ENCODE results near the gene FADS3.

Gene FADS3

DNA sequence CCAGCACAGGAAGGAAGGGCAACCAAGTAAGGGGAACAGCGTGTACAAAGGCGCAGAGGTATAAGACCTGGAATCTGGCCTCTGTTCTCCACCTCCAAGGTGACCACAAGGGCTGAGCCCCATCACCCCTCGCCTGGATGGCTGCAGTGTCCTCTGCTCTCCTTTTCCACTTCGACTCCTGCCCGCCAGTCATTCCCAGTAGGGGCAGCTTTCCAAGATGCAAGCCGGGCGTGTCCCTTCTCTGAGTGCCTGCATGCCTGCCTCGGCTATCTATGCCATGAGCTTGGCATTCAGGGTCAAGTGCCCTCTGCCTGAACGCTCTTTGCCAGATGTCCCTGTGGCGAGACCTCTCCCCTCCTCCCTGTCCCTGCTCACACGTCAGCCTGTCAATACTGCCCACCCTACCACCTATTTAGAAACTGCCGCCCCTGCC lies 17.0 kb downstream of the FADS3 start:
- no peak for DNase-seq

DNA sequence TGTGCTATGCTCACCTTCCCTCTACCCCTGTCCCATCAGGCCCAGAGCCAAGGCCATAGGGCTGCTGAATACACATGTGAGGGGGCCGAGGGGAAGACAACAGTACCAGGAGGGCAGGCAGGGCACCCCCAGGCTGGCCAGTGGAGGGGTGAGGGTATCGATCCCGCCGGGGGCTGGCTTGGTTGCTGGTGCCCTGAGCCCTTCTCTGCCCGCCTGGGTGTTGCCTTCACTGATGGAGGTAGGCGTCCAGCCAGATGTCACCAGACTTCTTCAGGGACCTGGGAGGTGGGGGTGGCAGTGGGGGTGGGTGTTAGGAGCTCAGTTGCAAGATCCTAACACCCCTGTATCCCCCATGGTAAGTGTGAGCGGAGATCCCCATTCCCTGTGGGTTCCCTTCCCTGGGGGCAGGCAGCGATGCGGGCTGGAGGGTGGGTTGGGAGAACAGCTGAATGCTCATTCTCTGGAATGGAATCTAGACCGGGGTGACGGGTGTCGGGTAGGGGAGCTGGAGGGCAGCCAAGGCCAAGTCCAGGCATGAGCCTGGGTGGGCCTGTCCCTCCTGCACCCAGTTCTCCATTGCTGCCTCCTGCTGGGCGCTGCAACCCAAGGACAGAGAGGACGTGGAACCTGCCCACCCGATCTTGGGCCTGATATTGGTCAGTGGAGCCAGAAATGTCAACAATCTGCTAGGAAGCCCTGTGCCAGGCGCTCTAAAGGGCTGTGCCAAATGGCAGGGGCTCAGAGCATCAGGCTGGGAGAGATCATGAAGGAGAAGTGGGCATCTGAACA lies 17.6 kb downstream of the FADS3 start:
- no peak for DNase-seq

DNA sequence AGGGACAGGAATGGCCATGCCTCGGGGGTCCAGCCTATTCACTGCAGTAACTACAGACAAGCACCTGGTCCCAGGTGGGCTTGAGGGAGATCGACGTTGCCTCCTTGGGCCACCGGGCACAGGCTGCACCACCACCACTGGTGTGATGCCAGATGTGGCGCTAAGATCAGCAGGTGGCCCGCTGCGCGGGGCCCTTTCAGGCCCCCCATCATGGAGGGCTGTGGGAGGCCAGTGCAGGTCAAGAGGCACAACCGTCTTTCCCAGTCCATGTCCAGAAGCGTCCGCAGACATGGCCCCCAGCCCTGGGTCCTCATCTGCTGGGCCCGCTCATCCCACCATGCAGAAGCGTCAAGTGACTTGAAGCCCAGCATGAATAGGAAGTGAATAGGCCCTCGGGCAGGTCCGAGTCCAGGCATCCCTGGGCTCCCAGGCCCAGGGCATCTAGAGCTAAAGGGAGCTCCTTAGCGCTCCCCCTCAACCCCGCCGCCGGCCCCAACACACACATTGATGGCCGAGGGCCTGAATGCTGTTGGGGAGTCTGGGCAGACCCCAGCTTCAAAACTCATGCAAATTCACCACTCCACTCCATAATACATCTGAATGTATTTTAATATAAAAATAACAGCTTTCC lies 18.3 kb downstream of the FADS3 start:
- no peak for DNase-seq

DNA sequence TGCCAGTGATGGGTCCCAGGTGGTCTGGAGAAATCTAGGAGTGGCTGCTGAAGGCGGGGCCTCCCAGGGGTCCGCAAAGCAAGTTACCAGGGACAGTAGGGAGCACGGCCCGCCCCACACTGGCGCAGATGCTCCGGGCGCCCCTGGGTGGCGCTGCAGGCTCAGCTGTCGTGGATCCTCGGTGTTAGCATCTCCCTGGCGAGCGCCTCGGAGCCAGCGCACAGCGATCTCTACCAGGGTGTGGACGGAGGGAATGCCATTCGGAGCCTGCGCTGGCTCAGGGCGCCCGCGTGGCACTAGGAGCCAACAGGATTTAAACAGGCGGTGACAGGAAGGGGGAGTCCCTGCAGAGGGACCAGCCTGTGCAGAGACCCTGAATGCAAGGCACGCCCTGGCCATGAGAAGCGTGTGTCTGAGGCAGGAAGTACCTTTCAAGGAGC lies 20.2 kb downstream of the FADS3 start:
- DNase-seq, result peak; percentile 35

DNA sequence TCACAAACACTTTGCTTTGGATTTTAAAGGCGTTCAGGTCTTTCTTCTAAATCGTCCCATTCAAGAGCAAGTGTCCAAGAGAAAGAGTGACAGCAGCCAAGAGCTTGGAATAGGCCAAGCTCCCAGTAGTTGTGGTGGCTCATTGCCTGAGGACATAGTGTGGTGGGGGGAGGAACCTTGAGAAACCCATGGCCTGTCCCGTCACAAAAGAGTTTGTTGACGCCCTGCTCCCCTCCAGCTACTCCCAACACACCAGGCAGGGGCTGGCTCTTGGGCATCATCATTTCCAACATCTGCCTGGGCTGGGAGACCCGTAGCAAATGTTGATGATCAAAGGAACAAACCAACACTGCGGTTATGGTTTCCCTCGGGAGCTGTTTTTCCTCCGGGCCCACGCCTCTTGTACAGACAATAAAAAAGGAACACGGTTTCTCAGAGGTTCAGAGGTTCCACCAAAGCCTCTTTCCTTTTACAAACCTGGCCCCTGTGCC lies 20.8 kb downstream of the FADS3 start:
- DNase-seq, result no peak

DNA sequence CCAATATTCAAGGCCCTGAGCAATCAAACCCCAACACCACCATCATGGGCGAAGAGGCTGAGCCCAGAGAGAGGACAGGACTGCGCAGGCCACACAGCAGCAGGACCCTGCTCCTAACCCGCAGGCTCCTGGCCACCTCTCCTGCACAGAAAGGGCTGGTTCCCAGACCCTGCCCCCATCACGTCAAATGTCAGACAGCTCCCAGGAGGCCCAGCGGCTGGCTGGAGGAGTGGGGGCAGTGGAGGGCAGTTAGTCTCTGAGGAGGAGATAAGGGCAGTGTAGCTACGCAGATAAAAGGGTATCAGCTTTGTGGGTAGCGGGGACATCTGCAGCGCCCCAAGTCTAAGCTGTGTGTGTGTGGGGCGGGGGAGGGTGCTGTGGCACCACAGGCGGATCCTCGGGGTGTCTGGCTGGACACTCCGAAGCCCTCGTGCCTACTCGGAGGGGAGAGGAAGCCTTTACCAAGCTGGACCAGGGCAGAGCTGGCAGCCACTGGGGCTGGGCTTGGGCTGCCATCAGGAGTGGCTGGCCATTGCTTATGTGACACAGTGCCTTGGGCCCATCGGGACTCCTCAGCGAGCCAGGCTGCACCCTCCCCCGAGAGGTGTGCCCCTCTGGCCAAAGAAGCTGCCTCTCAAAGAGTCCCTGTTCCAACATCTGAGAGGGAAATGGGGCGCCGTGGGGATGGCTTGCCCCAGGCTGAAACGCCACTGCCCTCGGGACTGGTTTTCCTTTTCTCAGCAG lies 21.5 kb downstream of the FADS3 start:
- DNase-seq, result no peak

DNA sequence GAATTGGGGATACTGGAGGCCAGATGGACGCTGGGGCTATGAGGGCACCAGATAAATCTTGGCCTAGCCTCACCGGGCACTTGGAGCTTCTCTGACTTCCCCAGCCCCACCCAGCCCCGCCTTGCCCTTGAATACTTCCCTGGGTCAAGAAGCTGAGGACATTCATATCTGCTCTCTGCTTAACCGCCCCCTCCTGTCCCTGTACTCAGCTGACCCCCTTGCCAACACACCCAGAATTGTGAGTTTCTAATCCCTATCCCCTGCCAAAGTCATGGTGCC lies 22.0 kb downstream of the FADS3 start:
- no peak for DNase-seq

DNA sequence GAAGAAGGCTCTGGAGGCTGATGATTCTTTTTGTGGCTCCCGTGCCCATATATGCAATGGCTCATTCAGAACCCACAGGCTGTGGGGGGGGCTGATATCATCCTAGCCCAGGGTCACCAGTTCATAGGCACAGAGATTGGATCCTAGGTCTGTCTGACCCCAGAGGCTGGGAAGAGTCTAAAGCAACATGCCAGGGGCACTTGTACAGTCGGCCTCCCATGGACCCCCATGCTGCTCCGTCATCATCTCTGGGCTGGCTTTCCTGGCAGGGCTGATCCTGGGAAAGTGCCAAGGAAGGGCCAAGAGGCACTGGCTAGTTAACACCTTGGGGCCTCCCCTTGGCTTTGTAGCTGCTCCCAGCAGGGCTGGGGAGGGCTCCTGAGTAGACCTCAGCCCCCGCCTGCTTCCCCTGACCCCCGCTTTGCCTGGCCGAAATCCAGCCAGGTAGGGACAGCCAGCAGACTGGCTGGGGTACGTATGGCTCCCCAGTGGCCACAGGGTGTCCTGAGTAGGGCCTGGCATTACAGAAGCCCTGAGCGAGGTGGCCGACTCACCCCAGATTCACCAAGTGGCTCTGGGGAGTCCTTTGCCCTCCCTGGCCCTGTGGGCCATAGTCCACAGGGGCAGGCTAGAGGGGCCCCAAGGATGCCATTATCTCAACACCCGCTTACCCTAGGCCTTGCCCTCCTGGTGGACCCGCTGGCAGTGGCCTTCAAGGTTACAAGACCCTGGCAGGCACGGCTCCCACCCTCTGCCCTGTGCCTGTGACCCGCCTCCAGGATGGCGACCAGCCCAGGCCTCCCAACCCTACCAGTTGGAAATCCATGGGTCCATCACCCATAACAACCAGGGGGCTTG lies 22.5 kb downstream of the FADS3 start:
- no peak for DNase-seq

DNA sequence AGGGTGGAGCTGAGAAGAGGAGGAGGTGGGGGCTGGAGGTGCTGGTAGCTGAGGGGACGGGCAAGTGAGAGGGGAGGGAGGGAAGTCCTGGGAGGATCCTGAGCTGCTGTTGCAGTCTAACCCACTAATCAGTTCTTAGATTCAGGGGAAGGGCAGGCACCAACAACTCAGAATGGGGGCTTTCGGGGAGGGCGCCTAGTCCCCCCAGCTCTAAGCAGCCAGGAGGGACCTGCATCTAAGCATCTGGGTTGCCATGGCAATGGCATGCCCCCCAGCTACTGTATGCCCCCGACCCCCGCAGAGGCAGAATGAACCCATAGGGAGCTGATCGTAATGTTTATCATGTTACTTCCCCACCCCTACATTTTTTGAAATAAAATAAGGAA lies 24.4 kb downstream of the FADS3 start:
- no peak for DNase-seq

DNA sequence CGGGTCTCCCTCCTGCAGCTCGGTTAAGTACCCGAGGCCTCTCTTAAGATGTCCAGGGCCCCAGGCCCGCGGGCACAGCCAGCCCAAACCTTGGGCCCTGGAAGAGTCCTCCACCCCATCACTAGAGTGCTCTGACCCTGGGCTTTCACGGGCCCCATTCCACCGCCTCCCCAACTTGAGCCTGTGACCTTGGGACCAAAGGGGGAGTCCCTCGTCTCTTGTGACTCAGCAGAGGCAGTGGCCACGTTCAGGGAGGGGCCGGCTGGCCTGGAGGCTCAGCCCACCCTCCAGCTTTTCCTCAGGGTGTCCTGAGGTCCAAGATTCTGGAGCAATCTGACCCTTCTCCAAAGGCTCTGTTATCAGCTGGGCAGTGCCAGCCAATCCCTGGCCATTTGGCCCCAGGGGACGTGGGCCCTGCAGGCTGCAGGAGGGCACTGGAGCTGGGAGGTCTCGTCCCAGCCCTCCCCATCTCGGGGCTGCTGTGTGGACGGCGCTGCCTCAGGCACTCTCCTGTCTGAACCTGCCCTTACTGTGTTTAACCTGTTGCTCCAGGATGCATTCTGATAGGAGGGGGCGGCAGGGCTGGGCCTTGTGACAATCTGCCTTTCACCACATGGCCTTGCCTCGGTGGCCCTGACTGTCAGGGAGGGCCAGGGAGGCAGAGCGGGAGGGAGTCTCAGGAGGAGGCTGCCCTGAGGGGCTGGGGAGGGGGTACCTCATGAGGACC lies 25.0 kb downstream of the FADS3 start:
- DNase-seq, result no peak

DNA sequence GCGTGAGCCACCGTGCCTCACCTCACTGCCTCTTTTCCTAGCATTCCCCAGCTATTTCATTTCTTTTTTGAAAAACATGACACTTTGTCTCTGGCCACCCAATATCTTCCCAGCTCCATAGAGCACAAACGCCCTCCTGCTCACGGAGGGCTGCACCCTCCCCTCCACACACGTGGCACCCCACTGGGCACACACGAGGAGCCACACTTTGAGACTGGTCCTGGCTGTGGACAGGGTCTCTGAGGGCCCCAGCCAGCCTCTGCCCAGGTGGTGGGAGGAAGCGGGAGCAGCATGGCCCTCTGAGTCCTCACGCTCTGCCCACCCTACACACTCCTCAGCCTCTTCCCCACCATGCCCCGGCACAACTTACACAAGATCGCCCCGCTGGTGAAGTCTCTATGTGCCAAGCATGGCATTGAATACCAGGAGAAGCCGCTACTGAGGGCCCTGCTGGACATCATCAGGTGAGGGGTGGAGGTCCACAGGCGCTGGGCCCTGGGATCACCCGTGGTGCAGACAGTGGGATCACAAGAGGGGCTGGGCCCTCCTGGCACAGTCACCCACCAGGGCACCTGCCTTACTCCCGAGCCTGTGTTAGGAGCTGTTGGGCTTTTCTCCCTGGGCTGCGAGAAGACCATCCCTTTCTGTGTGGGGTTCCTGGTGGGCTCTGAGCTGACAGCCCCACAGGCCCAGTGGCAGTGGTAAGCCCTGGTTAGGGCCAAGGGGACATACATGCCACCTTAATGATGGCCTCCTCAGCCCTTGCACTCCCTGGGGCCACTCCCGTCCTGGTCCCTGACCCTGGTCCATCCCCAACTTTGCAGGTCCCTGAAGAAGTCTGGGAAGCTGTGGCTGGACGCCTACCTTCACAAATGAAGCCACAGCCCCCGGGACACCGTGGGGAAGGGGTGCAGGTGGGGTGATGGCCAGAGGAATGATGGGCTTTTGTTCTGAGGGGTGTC lies 26.2 kb downstream of the FADS3 start:
- no peak for DNase-seq

DNA sequence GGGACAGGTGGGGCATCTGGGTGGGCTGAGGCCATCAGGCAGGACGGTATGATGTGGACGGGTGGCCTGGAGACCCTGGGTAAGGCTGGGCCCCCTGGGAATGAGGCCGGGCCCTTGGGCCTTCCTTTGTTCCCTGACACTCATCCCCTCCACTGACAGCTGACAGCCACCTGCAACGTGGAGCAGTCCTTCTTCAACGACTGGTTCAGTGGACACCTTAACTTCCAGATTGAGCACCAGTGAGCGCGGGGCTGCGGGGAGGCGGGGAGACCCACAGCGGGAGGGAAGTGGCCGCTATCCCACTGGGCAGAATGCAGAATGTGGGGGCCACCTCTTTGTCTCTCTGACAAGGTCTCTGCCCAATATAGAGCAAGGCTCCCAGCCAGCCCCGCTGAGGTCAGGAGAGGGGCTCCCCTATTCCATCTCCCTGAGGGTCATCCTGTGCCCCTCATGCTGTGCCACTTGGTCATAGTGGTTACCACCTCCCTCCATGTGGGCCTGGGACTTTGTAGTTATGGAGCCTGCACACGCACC lies 27.7 kb downstream of the FADS3 start:
- no peak for DNase-seq

DNA sequence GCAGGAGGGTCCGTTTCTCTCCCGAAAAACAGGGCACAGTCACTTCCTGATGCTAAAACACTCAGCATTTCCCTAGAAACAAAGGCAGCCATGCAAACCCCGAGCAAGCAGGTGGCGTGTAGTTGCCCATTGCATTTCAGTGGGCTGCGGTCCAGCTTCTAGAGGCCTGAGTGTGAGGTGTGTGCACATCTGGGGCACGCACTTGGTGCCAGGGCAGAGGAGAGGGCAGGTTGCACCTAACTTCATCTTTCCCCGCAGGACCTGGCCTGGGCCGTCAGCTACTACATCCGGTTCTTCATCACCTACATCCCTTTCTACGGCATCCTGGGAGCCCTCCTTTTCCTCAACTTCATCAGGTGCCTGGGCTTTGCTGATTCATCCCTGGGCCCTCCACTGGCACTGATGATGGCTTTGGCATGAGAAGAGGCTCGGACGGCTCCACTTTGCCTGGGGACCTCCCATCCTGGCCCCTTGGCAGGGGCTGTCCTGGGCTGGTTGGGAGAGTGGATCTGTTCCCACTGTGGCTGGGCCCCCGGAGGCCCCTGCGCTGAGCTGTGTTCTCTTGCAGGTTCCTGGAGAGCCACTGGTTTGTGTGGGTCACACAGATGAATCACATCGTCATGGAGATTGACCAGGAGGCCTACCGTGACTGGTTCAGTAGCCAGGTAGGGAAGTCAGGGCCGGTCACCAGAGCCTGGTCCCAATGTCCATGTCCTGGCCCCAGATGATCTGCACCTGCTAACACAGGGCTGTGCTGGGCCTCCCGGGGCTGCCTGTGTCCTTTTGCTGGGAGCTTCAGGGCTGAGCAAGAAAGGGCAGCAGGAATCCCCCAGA lies 28.4 kb downstream of the FADS3 start:
- no peak for DNase-seq

DNA sequence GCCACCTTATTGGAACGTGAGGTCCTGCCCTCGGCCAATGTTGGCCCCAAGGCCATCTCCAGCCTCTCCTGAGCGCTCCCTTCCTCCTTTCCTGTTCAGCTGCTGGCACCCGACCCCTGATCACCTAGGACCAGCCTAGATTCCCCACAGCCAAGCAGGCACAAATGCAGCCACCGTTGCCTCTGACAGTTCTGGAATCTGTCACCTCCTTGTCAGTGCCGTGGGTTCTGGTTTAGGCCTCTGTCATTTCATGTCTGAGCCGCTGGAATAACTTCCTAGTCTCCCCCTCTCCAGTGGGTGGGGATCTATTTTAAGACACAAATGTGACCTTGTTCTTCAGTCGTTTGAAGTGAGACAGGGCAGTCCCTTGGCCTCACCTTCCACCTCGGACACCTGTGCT lies 29.7 kb downstream of the FADS3 start:
- DNase-seq, result no peak

DNA sequence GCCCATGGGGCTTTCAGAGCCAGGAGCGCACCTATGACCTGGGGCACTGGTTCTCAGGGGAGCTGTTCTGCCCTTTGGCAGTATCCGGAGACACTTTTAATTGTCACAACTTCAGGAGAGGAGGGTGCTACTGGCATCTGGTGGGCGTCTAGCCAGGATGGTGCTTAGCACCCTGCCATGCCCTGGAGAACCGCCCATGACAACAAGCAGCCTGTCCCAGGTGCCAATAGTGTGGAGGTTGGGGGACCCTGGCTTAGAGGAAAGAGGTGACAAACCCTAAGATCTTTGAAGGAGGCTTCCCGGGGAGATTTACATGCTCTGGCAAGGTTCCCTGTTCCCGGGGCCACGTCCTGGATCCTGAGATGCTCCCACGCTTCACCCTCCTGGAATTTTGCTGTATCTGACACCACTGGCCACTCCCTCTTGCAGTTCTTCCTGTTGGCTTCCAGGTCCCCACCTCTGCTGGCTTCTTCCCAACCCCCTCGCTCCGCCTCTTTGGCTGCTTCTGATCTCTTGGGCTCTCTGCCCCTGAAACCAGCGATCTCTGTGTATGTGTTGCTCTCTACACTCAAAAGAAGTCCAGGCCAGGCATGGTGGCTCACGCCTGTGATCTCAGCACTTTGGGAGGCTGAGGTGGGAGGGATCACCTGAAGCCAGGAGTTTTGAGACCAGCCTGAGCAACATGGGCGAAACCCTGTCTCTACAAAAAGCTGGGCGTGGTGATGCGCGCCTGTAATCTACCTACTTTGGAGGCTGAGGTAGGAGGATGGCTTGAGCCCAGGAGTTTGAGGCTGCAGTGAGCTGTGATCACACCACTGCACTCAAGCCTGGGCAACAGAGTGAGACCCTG lies 31.1 kb downstream of the FADS3 start:
- no peak for DNase-seq

DNA sequence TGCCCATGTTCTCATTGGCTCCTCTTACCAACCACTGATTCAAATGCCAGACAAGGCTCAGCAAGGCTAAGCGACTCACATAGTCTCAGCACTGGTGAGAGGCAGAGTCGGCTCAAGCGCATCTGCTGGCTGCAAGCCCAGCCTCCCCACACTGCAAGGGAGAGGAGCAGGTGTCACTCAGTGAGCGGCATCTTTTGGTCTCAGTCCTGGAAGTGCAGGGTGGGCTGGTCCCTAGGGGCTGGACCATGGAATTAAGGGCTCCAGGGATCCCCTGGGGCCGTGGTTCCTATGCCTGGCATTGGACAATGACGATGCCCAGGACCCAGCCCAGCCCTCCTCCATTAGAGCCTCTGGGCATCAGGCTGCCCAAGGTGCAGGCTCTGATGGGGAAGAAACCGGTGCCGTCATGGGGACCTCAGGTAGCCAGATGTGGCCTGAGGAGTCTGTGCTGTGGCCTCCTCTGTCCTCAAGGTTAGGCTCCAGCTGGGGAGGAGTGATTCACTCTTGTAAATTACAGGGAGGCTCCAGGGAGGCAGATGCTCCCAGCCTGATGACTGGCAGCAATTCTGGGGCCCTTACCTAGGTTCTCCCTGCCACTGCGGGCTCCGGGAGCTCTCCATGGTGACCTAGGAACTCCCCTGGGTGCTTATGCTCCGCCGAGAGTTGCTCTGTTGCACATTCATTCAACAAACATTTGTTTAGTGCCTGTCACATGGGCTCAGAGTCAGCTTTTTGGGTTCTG lies 35.2 kb downstream of the FADS3 start:
- DNase-seq, result no peak

DNA sequence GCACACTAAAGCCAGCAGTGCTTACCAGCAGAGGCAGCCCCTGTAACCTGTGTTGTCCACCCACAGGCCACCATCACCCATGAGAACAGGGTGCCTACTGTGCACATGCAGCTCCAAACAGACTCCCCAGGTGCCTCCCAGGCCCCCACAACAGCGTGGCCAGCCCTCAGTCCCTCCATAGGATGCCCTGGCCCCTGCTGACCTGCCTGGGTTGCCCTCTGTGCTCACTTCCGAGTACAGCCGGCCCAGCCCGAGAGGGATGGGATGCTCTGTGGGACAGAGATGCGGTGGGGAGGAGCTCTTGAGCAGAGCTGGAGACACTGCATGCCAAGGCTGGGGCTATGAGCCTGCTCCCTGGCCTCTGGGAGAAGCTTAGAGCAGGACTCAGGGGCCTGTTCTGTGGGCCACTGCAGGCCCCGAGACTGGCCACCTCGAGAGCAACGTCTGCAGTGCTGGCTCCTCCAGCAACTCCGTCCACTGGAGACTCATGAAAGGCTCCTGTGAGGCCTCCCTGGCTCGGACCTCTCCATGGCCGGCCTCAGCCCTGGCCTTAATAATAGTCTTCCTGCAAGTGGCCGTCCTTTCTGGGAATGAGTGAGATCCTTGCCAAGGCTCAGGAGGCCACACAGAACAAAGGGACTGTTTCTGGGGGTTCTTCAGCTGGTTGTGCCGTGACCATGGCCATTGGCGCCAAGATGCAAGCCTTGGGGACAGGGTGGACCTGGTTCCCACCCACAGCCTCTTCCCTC lies 36.2 kb downstream of the FADS3 start:
- DNase-seq, result no peak
